ENCODE results near the gene FN1. TPM values are rescaled to one million over a fixed set of nuclear protein-coding genes. Genes with fewer than 3 reads are reported as not detected.
A peak's percentile ranks its signal among the peaks of the same experiment; 100 is the strongest.
"Not testable (repeated sequence)": the region's sequence is repeated elsewhere in the genome, so short reads cannot be mapped to it uniquely, and the experiment has no call there.

FN1 gene
- total RNA-seq, 2 experiments from 2014 or later, result 0.29 to 0.30 TPM

DNA sequence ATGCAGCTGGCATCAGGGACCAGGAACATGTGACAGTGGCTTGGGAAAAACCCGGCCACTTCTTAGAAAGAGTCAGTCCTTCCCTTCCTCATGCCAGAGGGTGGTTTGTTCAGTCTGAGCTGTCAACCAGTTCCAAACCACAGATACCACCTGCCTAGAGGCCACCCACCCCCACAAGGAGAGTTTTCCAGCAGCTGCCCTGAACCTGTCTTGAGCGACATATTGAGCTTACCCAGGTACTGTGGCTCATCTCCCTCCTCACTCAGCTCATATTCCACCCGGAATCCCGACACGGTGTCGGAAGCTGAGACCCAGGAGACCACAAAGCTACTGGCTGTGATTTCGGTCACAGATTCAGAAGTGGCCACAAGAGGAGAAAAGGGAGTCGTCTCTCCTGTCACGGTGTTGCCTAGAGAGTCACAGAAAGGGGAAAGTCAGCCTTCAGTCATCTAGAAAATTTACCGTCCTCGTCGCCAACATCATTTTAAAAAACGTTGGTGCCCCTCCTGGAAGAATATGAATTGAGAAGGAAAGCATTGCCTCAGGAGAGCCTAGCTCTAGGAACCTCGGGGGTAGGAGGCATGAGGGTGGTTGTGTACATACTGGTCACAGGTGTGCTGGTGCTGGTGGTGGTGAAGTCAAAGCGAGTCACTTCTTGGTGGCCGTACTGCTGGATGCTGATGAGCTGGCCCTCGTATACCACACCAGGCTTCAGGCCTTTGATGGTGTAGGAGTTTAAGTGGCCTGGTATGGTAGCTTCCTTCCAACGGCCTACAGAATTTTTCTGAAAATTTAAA is 26.3 kb downstream of the FN1 start:
- Mint-ChIP-seq H3K4me1 (peaks cover 18% of the 10 kb centered on the region), H3K27ac (no peak overlapping the region), H3K27me3 (peaks cover 39% of the 10 kb centered on the region), H3K4me3 (peak overlapping the region; percentile 18), H3K36me3 (no peaks in the 10 kb centered on the region), H3K9me3 (peaks cover 3% of the 10 kb centered on the region)
- peak; percentile 57 for DNase-seq

- not testable (repeated sequence) for H3K9me3 Mint-ChIP-seq, H3K27ac Mint-ChIP-seq, H3K4me3 Mint-ChIP-seq, DNase-seq, H3K36me3 Mint-ChIP-seq
- Mint-ChIP-seq H3K27me3 (peaks cover 28% of the 10 kb centered on the region), H3K4me1 (peaks cover 18% of the 10 kb centered on the region)
Observed at GRCh38 chr2:215408441-215408840, 27.4 kb downstream of the FN1 start.

GRCh38 chr2:215407590-215408264 is 28.1 kb downstream of the FN1 start:
- no peak for DNase-seq
- H3K27me3 Mint-ChIP-seq, result peaks cover 24% of the 10 kb centered on the region
- H3K4me3 Mint-ChIP-seq, result no peak overlapping the region
- H3K4me1 Mint-ChIP-seq, result peaks cover 18% of the 10 kb centered on the region
- H3K36me3 Mint-ChIP-seq, result no peaks in the 10 kb centered on the region
- peaks cover 3% of the 10 kb centered on the region for H3K9me3 Mint-ChIP-seq
- H3K27ac Mint-ChIP-seq, result no peak overlapping the region

DNA sequence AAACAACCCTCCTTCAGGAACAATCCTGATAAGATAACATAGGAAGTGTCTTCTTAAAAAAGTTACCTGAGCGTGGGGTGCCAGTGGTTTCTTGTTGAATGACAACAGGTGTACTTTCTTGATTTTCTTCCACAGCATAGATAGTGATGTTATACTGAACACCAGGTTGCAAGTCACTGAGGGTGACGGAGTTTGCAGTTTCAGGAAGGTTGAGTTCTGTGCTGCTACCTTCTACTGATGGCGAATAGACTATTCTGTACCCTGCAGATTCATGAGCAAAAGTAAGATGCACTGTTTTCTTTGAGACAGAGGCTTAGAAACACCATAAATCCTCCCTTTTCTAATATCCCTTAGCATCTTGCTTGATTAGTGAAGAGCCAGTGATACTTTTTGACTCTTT is 28.8 kb downstream of the FN1 start:
- Mint-ChIP-seq H3K36me3 (no peaks in the 10 kb centered on the region), H3K9me3 (peaks cover 3% of the 10 kb centered on the region), H3K27me3 (peaks cover 20% of the 10 kb centered on the region), H3K4me3 (no peak overlapping the region), H3K27ac (no peak overlapping the region), H3K4me1 (peaks cover 18% of the 10 kb centered on the region)
- DNase-seq, result no peak

DNA sequence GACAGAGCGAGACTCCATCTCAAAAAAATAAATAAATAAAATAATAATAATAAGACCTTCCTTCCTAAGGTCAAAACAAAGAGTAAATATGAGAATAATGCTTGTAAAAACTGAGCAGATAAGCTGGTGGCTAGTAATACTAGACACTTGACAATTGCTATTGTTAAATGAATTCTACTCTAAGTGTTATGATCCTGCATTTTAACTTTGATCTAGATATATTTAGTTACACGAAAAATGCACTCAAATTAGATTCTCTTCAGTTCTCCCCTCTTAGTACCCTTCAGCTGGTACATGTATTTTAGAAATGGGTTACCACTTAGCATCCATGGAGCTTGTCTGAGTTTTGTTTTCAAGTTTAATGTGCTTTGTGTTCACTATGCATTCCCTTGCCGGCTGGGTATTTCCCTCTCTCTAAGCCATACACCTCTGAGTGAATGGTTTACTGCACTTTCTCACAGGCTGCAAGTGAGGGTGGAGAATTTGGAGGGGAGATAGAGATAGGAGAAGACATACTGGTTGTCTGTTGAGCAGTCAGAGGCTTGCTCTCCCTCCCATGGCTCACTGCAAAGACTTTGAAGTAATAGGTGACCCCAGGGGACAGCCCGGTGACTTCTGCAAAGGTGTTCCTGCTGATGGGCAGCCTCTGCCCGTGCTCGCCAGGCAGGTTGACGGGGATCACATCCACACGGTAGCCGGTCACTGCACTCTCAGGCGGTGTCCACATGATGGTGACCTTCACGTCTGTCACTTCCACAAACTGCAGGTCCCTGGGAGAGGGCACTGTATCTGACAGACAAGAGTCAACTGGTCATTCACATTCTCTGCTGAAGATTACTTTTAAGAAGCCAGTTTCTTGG is 29.9 kb downstream of the FN1 start:
- peaks cover 3% of the 10 kb centered on the region for H3K9me3 Mint-ChIP-seq
- no peaks in the 10 kb centered on the region for H3K36me3 Mint-ChIP-seq
- peaks cover 14% of the 10 kb centered on the region for H3K4me1 Mint-ChIP-seq
- H3K4me3 Mint-ChIP-seq, result no peak overlapping the region
- DNase-seq, result no peak
- H3K27ac Mint-ChIP-seq, result no peak overlapping the region
- H3K27me3 Mint-ChIP-seq, result peaks cover 26% of the 10 kb centered on the region

GRCh38 chr2:215404348-215405012 is 31.4 kb downstream of the FN1 start:
- H3K4me3 Mint-ChIP-seq, result no peak overlapping the region
- DNase-seq, result no peak
- H3K4me1 Mint-ChIP-seq, result peaks cover 8% of the 10 kb centered on the region
- H3K27ac Mint-ChIP-seq, result no peak overlapping the region
- H3K36me3 Mint-ChIP-seq, result no peaks in the 10 kb centered on the region
- H3K27me3 Mint-ChIP-seq, result peaks cover 23% of the 10 kb centered on the region
- H3K9me3 Mint-ChIP-seq, result no peaks in the 10 kb centered on the region

DNA sequence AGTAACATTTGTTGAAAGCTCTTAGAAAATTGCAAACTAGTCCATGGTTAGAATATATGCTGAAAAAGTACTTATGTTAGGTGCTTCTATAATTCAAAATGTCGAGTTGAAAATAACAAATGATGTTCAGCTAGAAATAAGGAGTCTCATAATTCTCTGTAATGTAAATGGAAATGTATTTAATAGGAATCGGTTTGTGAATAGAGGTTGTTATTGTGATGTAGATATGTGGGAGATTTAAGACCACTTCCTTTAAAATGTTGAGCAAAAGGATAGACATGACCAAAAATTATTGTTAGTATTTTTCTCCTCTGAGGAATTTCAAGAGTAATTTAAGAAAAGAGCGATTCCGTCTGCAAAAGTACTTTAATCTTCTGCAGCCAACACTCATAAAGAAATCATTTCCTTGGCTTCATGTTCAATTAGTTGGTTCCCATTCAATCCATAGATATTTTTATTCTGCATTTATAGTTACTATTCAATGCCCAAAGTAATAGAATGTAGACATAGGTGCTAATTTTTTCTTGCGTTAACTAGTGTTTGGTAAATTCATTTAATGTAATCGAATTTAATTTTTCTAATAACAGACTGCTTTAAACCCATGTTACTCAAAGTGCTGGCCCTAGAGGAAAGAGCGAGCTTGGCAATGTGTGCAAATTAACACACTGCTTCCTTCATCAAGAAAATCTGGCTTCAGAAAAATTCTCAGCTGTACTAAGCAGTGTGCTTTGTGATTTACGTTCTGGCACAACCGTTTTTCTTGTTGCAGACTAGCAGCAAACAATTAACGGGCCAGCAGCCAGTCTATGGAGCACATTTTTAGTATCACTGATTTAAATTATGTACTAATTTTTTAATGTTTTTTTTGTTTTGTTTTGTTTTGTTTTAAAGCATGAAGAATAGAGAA is 32.2 kb downstream of the FN1 start:
- H3K4me3 Mint-ChIP-seq, result no peak overlapping the region
- no peak for DNase-seq
- no peak overlapping the region for H3K27ac Mint-ChIP-seq
- H3K27me3 Mint-ChIP-seq, result peaks cover 18% of the 10 kb centered on the region
- no peaks in the 10 kb centered on the region for H3K4me1 Mint-ChIP-seq
- H3K9me3 Mint-ChIP-seq, result no peaks in the 10 kb centered on the region
- no peaks in the 10 kb centered on the region for H3K36me3 Mint-ChIP-seq

GRCh38 chr2:215401896-215402379 is 33.9 kb downstream of the FN1 start:
- no peak for DNase-seq
- H3K4me3 Mint-ChIP-seq, result no peak overlapping the region
- no peak overlapping the region for H3K27ac Mint-ChIP-seq
- no peaks in the 10 kb centered on the region for H3K9me3 Mint-ChIP-seq
- H3K4me1 Mint-ChIP-seq, result no peaks in the 10 kb centered on the region
- H3K27me3 Mint-ChIP-seq, result peaks cover 15% of the 10 kb centered on the region
- H3K36me3 Mint-ChIP-seq, result no peaks in the 10 kb centered on the region

DNA sequence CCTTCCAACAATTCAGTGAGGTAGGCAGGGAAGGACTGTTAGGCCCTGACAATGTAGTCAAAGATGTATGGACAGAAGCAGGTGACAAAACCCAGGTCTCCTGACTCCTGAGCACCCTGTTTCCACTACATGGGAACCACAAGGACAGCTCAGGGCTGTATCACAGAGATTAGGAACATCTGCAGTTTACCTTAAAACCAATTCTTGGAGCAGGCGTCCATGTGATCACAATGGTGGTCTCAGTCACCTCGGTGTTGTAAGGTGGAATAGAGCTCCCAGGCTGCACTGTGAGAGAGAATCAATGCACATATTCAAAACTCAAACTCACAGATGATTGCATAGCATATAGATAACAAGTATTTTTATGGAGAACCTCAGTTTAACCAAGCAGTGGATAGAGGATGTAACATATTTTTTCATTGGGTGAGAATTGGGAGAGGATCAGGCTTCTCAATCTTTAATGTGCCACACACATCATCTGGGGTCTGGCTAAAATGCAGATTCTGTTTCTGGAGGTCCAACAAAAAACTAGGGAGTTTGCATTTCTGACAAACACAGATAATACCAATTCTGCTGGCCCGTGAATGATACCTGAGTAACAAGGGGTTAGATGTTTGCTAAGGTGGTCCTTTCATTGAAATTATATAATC is 36.7 kb downstream of the FN1 start:
- H3K9me3 Mint-ChIP-seq, result no peaks in the 10 kb centered on the region
- no peaks in the 10 kb centered on the region for H3K36me3 Mint-ChIP-seq
- H3K27me3 Mint-ChIP-seq, result peaks cover 18% of the 10 kb centered on the region
- no peak overlapping the region for H3K4me3 Mint-ChIP-seq
- no peak overlapping the region for H3K27ac Mint-ChIP-seq
- no peak for DNase-seq
- H3K4me1 Mint-ChIP-seq, result no peaks in the 10 kb centered on the region

GRCh38 chr2:215397632-215398341 is 38.1 kb downstream of the FN1 start:
- H3K27ac Mint-ChIP-seq, result no peak overlapping the region
- peaks cover 21% of the 10 kb centered on the region for H3K27me3 Mint-ChIP-seq
- no peaks in the 10 kb centered on the region for H3K4me1 Mint-ChIP-seq
- no peaks in the 10 kb centered on the region for H3K36me3 Mint-ChIP-seq
- no peaks in the 10 kb centered on the region for H3K9me3 Mint-ChIP-seq
- no peak for DNase-seq
- H3K4me3 Mint-ChIP-seq, result no peak overlapping the region

- H3K36me3 Mint-ChIP-seq, result no peaks in the 10 kb centered on the region
- no peak overlapping the region for H3K27ac Mint-ChIP-seq
- DNase-seq, result no peak
- no peaks in the 10 kb centered on the region for H3K4me1 Mint-ChIP-seq
- no peak overlapping the region for H3K4me3 Mint-ChIP-seq
- H3K27me3 Mint-ChIP-seq, result peaks cover 22% of the 10 kb centered on the region
- no peaks in the 10 kb centered on the region for H3K9me3 Mint-ChIP-seq
Observed at GRCh38 chr2:215396595-215397313, 39.1 kb downstream of the FN1 start.

DNA sequence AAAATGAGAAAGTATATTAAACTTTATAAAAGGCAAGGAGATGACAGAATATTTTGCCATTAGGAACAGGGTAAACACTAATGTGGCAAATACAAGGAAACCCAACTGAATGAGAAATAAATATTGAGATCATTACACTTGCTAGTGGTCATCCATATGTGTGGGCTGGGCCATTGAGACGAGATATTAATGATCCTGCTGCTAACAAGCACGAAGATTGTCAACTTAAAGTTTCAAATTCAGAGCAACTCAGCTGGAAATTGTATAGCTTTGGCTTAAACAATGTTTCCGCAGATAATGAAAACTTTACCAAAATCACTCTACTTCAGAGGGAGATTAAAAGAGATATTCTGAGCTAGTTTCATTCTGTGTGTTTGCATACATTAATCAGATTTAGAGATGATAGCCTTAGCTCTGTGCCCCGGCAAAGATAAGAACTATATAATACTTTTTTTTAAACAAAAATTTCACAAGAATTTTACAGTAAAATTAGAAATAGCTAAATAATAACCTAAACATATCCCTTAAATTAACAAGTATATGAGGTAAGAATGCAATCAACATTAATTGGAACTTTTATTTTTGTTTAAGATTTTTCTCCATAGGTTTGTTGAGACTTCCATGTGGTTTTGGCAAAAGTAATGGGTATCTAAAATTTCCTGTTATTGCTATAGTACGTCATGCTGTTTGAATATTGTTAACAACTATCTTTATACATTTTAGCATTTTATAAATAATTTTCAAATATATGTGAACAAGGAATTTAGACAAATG is 40.0 kb downstream of the FN1 start:
- H3K4me1 Mint-ChIP-seq, result no peaks in the 10 kb centered on the region
- no peaks in the 10 kb centered on the region for H3K36me3 Mint-ChIP-seq
- no peaks in the 10 kb centered on the region for H3K9me3 Mint-ChIP-seq
- no peak overlapping the region for H3K27ac Mint-ChIP-seq
- no peak overlapping the region for H3K4me3 Mint-ChIP-seq
- H3K27me3 Mint-ChIP-seq, result peaks cover 16% of the 10 kb centered on the region
- no peak for DNase-seq
